Measurements from ENCODE around the gene MAD1L1.

Gene MAD1L1

GRCh38 chr7:1899951-1900762, 332.6 kb downstream of the MAD1L1 start:
- no peak for DNase-seq (ENCODE audit: low read depth in 2 of 2)

GRCh38 chr7:1899196-1899595, 333.5 kb downstream of the MAD1L1 start:
- DNase-seq (ENCODE audit: low read depth in 2 of 2) = no peak

- DNase-seq (ENCODE audit: low read depth in 2 of 2) = no peak
Observed at GRCh38 chr7:1898628-1899185, 334.0 kb downstream of the MAD1L1 start.

- DNase-seq (ENCODE audit: low read depth in 2 of 2) = no peak
Observed at GRCh38 chr7:1897861-1898627, 334.7 kb downstream of the MAD1L1 start.

- no peak for DNase-seq (ENCODE audit: low read depth in 2 of 2)
Observed at GRCh38 chr7:1897076-1897860, 335.5 kb downstream of the MAD1L1 start.

GRCh38 chr7:1895664-1896515, 336.9 kb downstream of the MAD1L1 start:
- DNase-seq (ENCODE audit: low read depth in 2 of 2) = no peak

- DNase-seq (ENCODE audit: low read depth in 2 of 2) = no peak
Observed at GRCh38 chr7:1894906-1895663, 337.7 kb downstream of the MAD1L1 start.

- DNase-seq (ENCODE audit: low read depth in 2 of 2) = no peak
Observed at GRCh38 chr7:1894313-1894900, 338.3 kb downstream of the MAD1L1 start.

- no peak for DNase-seq (ENCODE audit: low read depth in 2 of 2)
Observed at GRCh38 chr7:1893451-1893850, 339.3 kb downstream of the MAD1L1 start.

- DNase-seq (ENCODE audit: low read depth in 2 of 2) = no peak
Observed at GRCh38 chr7:1893036-1893435, 339.7 kb downstream of the MAD1L1 start.

- DNase-seq (ENCODE audit: low read depth in 2 of 2) = no peak
Observed at GRCh38 chr7:1892011-1892965, 340.5 kb downstream of the MAD1L1 start.

- no peak for DNase-seq (ENCODE audit: low read depth in 2 of 2)
Observed at GRCh38 chr7:1890289-1891235, 342.2 kb downstream of the MAD1L1 start.

- DNase-seq (ENCODE audit: low read depth in 2 of 2) = peak in 1 of 2 donors; percentile 3
Observed at GRCh38 chr7:1889556-1890181, 343.1 kb downstream of the MAD1L1 start.

- DNase-seq (ENCODE audit: low read depth in 2 of 2) = no peak
Observed at GRCh38 chr7:1889091-1889490, 343.7 kb downstream of the MAD1L1 start.

GRCh38 chr7:1888425-1888824, 344.3 kb downstream of the MAD1L1 start:
- no peak for DNase-seq (ENCODE audit: low read depth in 2 of 2)

- no peak for DNase-seq (ENCODE audit: low read depth in 2 of 2)
Observed at GRCh38 chr7:1887251-1887650, 345.5 kb downstream of the MAD1L1 start.

Data from stimulated activated CD8-positive, alpha-beta memory T cell treated with anti-CD3 and anti-CD28 coated beads, Interleukin-15, amount 100 ng/mL, for 48 hours (primary cell).